Ammon's horn (tissue), 1 donor: ENCODE measurements around the gene USE1.

ENCODE experiments used
- DNase-seq: peaks from one replicate; pipeline ENCODE4 v3.0.0-alpha.2; 2016; ENCODE audit warnings: low spot score

USE1 gene

GRCh38 chr19:17235971-17236777, 21.0 kb downstream of the USE1 start:
- no peak for DNase-seq

- no peak for DNase-seq
Observed at GRCh38 chr19:17236811-17237543, 21.8 kb downstream of the USE1 start.

- no peak for DNase-seq
Observed at GRCh38 chr19:17237747-17238706, 22.9 kb downstream of the USE1 start.

- no peak for DNase-seq
Observed at GRCh38 chr19:17240062-17240752, 25.1 kb downstream of the USE1 start.

GRCh38 chr19:17240826-17241399, 25.8 kb downstream of the USE1 start:
- DNase-seq: no peak

- no peak for DNase-seq
Observed at GRCh38 chr19:17242431-17243208, 27.5 kb downstream of the USE1 start.

- DNase-seq: no peak
Observed at GRCh38 chr19:17243211-17243829, 28.2 kb downstream of the USE1 start.

GRCh38 chr19:17243830-17244617, 28.9 kb downstream of the USE1 start:
- DNase-seq: no peak

- DNase-seq: no peak
Observed at GRCh38 chr19:17244618-17245534, 29.7 kb downstream of the USE1 start.

- no peak for DNase-seq
Observed at GRCh38 chr19:17245535-17245984, 30.4 kb downstream of the USE1 start, which contains the start of gene NR2F6. Gene NR2F6, minus strand, starts transcription at chr19:17245919. Its CDS starts 699 bp downstream, at chr19:17245220.

- DNase-seq: no peak
Observed at GRCh38 chr19:17246681-17247425, 31.7 kb downstream of the USE1 start.

- no peak for DNase-seq
Observed at GRCh38 chr19:17248011-17248776, 33.0 kb downstream of the USE1 start.

- DNase-seq: no peak
Observed at GRCh38 chr19:17249887-17250548, 34.9 kb downstream of the USE1 start.

GRCh38 chr19:17254636-17255035, 39.5 kb downstream of the USE1 start:
- no peak for DNase-seq

GRCh38 chr19:17255150-17255621, 40.0 kb downstream of the USE1 start:
- no peak for DNase-seq

- DNase-seq: no peak
Observed at GRCh38 chr19:17256130-17256529, 41.0 kb downstream of the USE1 start.
